Stomach (tissue), 19 donors: Measurements from ENCODE around the gene SERPINA4. TPM values are rescaled to one million over a fixed set of nuclear protein-coding genes. Genes with fewer than 3 reads are reported as not detected.

Experiments
- DNase-seq, 2 donors: peaks; one replicate each; pipeline versions ENCODE4 v3.0.0 to v3.0.0-alpha.2; 2013 to 2019
- H3K27ac ChIP-seq, 5 donors: fragments of 200-600 bp in 4 of 5; sonication (generic) in 4 of 5; one replicate each; pipeline ENCODE4 v1.5.1; 2013 to 2019; ENCODE audit warnings: mild to moderate bottlenecking in 1 of 5, moderate library complexity in 1 of 5
- H3K27me3 ChIP-seq, 3 donors: fragments of 200-600 bp; sonication (generic); one replicate each; pipeline ENCODE4 v1.5.1; 2017 to 2019; ENCODE audit warnings: mixed run types in 1 of 3
- H3K36me3 ChIP-seq, 4 donors: fragments of 200-600 bp; sonication (generic); 1 replicate in 3 of 4; 2 replicates in 1 of 4; pipeline ENCODE4 v1.5.1; 2016 to 2019
- H3K4me1 ChIP-seq, 4 donors: fragments of 200-600 bp; sonication (generic); one replicate each; pipeline ENCODE4 v1.5.1; 2016 to 2019
- H3K4me3 ChIP-seq, 4 donors: fragments of 200-600 bp; sonication (generic) in 3 of 4; one replicate each; pipeline ENCODE4 v1.5.1; 2016 to 2019; ENCODE audit warnings: mild to moderate bottlenecking in 1 of 4
- H3K9me3 ChIP-seq, 4 donors: fragments of 200-600 bp; sonication (generic); one replicate each; pipeline ENCODE4 v1.5.1; 2016 to 2019
- CTCF ChIP-seq, 7 experiments: fragments of 450-650 bp in 4 of 7; fragments of 200-600 bp in 3 of 7; sonication (generic) in 3 of 7; IDR thresholded peaks; one replicate each; pipeline ENCODE4 v1.5.1; 2016 to 2019; ENCODE audit warnings: antibody characterized with exemption in 7 of 7, control low read depth in 2 of 7, mild to moderate bottlenecking in 1 of 7
- EP300 ChIP-seq: sonication (generic); formaldehyde crosslinking; IDR thresholded peaks from one replicate; pipeline ENCODE4 v1.6.1; 2017; ENCODE audit warnings: antibody characterized with exemption
- POLR2A ChIP-seq, 4 donors: fragments of 450-650 bp; IDR thresholded peaks; one replicate each; pipeline ENCODE4 v1.6.1; 2016; ENCODE audit warnings: antibody characterized with exemption in 4 of 4, control low read depth in 2 of 4, mild to moderate bottlenecking in 1 of 4, moderate library complexity in 1 of 4
- POLR2AphosphoS5 ChIP-seq, 3 donors: sonication (generic); formaldehyde crosslinking; IDR thresholded peaks; one replicate each; pipeline ENCODE4 v1.6.1; 2016; ENCODE audit warnings: antibody characterized with exemption in 3 of 3
- WGBS, 5 donors: extraction: QIAGEN DNeasy Blood & Tissue Kit in 3 of 5; methylation state at CpG; one replicate each; pipeline versions ENCODE4 v1.1.5 to v1.1.7; 2013 to 2018; 5-methylcytosine and 5-hydroxymethylcytosine counted together
- intact Hi-C: fragments of 100-400 bp; cut with DNase I; formaldehyde crosslinking; loops from one replicate; pipeline ENCODE4 v1.15.1; 2023; ENCODE audit warnings: low total_unique reads
- long read RNA-seq, 10 donors: transcript quantifications; one replicate each; lab custom pipeline, GENCODE V29; 2026
- polyA plus RNA-seq, 3 donors: library from polyadenylated mRNA; stranded (reverse); fragments of 200-250 nt; gene quantifications; one replicate each; pipeline ENCODE4 v1.2.3, GENCODE V29; 2013
- total RNA-seq, 5 donors: library from RNA; depleted of rRNA; stranded (reverse); fragments of >200 nt; gene quantifications; one replicate each; pipeline versions ENCODE4 v1.1.0 to v1.2.3, GENCODE V29; 2014 to 2016
- donor health status: healthy with polysubstance abuse.
- donor health status: Bipolar disorder and iron deficiency.
- donor health status: healthy.

The SERPINA4 gene
- total RNA-seq (10 to 100 TPM in 2 of 5 donors, 1 to 10 TPM in 1, not detected in 2; 4.9 to 27.5 (median 15.8) TPM), polyA plus RNA-seq (10 to 100 TPM in 2 of 3 donors, 1 to 10 TPM in 1; 4.7 to 14.8 (median 13.6) TPM)
- long read RNA-seq, donor 1, result 0 reads
- long read RNA-seq, donor 2, partial matches to known transcripts, result 0 of 5 reads
- long read RNA-seq, donor 2, other reads (novel, unspliced or antisense), result 0 of 5 reads
- long read RNA-seq, donor 3, transcript SERPINA4-203 (5 exons, 2,012 nt), result major isoform, 6 of 7 reads
- long read RNA-seq, donor 3, partial matches to known transcripts, result 0 of 7 reads
- long read RNA-seq, donor 3, other reads (novel, unspliced or antisense), result 0 of 7 reads
- long read RNA-seq, donor 4, partial matches to known transcripts, result 0 of 1 reads
- long read RNA-seq, donor 4, other reads (novel, unspliced or antisense), result 0 of 1 reads
- long read RNA-seq, donor 5, transcript SERPINA4-203 (5 exons, 2,012 nt), result major isoform, 5 of 12 reads
- long read RNA-seq, donor 5, partial matches to known transcripts, result 7 of 12 reads
- long read RNA-seq, donor 5, other reads (novel, unspliced or antisense), result 0 of 12 reads
- long read RNA-seq, donor 6, transcript SERPINA4-203 (5 exons, 2,012 nt), result major isoform, 40 of 73 reads
- long read RNA-seq, donor 6, partial matches to known transcripts, result 32 of 73 reads
- long read RNA-seq, donor 6, other reads (novel, unspliced or antisense), result 0 of 73 reads
- long read RNA-seq, donor 7, partial matches to known transcripts, result 0 of 2 reads
- long read RNA-seq, donor 7, other reads (novel, unspliced or antisense), result 0 of 2 reads
- long read RNA-seq, donor 8, transcript SERPINA4-203 (5 exons, 2,012 nt), result major isoform, 8 of 10 reads
- long read RNA-seq, donor 8, partial matches to known transcripts, result 0 of 10 reads
- long read RNA-seq, donor 8, other reads (novel, unspliced or antisense), result 0 of 10 reads
- long read RNA-seq, donor 9, transcript SERPINA4-203 (5 exons, 2,012 nt), result major isoform, 10 of 10 reads
- long read RNA-seq, donor 9, partial matches to known transcripts, result 0 of 10 reads
- long read RNA-seq, donor 9, other reads (novel, unspliced or antisense), result 0 of 10 reads
- long read RNA-seq, donor 10, partial matches to known transcripts, result 0 of 2 reads
- long read RNA-seq, donor 10, other reads (novel, unspliced or antisense), result 0 of 2 reads

GRCh38 chr14:94560751-94561655 lies at the start of gene SERPINA4:
SERPINA4 (plus strand) TSS chr14:94561442; CDS start chr14:94563483, 2,041 bp downstream.
- H3K9me3 ChIP-seq, result peaks cover 0 to 12% (median 7%) of the 10 kb centered on the region in 4 donors
- intact Hi-C loops, result no loop called here
- TF ChIP-seq POLR2AphosphoS5 (IDR thresholded peaks at IDR 0.05) (no peak), POLR2A (IDR thresholded peaks at IDR 0.05) (no peak)
- peak within 1 kb of the TSS in 2 of 4 donors; percentile 15 to 19 for H3K4me3 ChIP-seq
- peaks cover 0 to 11% (median 6%) of the 10 kb centered on the region in 4 donors for H3K4me1 ChIP-seq
- peak; percentile 44 to 81 for DNase-seq
- peak within 1 kb of the TSS; percentile 29 to 84 (median 72) for H3K27ac ChIP-seq
- no peaks in the 10 kb centered on the region for H3K36me3 ChIP-seq
- no peaks in the 10 kb centered on the region for H3K27me3 ChIP-seq
- 55 to 69% (median 60%) methylated on average over 10 to 11 of the region's 11 CpGs for whole genome bisulfite sequencing, 5 donors

GRCh38 chr14:94514351-94514750 lies 46.9 kb upstream of the SERPINA4 start:
- no peaks in the 10 kb centered on the region for H3K9me3 ChIP-seq
- no peaks in the 10 kb centered on the region for H3K4me1 ChIP-seq
- no peaks in the 10 kb centered on the region for H3K36me3 ChIP-seq
- DNase-seq, result no peak
- H3K4me3 ChIP-seq, result no peak overlapping the region
- H3K27me3 ChIP-seq, result peaks cover 0 to 19% (median 0%) of the 10 kb centered on the region in 3 donors
- TF ChIP-seq CTCF (IDR thresholded peaks at IDR 0.05), result no peak
- TF ChIP-seq POLR2AphosphoS5 (IDR thresholded peaks at IDR 0.05), result no peak
- TF ChIP-seq EP300, result no peak
- TF ChIP-seq POLR2A (IDR thresholded peaks at IDR 0.05), result no peak
- H3K27ac ChIP-seq, result no peak overlapping the region
- intact Hi-C loops, result no loop called here
- 68 to 93% (median 81%) methylated on average over 6 to 7 of the region's 7 CpGs for WGBS, 5 donors

- no peak for DNase-seq
- WGBS, 5 donors, result 81 to 90% (median 86%) methylated on average over 9 of the region's 9 CpGs
- Histone ChIP-seq H3K9me3 (no peaks in the 10 kb centered on the region), H3K4me3 (no peak overlapping the region), H3K36me3 (no peaks in the 10 kb centered on the region), H3K4me1 (no peaks in the 10 kb centered on the region), H3K27ac (no peak overlapping the region), H3K27me3 (peaks cover 0 to 19% (median 0%) of the 10 kb centered on the region in 3 donors)
- no peak for TF ChIP-seq EP300
- no peak for TF ChIP-seq POLR2A (IDR thresholded peaks at IDR 0.05)
- TF ChIP-seq CTCF (IDR thresholded peaks at IDR 0.05), result no peak
- no peak for TF ChIP-seq POLR2AphosphoS5 (IDR thresholded peaks at IDR 0.05)
- intact Hi-C loops, result no loop called here
Observed at GRCh38 chr14:94515426-94515825, 45.8 kb upstream of the SERPINA4 start.

GRCh38 chr14:94515856-94516255 lies 45.4 kb upstream of the SERPINA4 start:
- Histone ChIP-seq H3K4me3 (no peak overlapping the region), H3K27ac (no peak overlapping the region), H3K36me3 (no peaks in the 10 kb centered on the region), H3K4me1 (no peaks in the 10 kb centered on the region), H3K9me3 (no peaks in the 10 kb centered on the region), H3K27me3 (peaks cover 0 to 19% (median 0%) of the 10 kb centered on the region in 3 donors)
- DNase-seq, result no peak
- WGBS, 5 donors, result 89 to 93% (median 92%) methylated on average over 6 of the region's 6 CpGs
- TF ChIP-seq POLR2AphosphoS5 (IDR thresholded peaks at IDR 0.05), result no peak
- TF ChIP-seq CTCF (IDR thresholded peaks at IDR 0.05), result no peak
- no peak for TF ChIP-seq POLR2A (IDR thresholded peaks at IDR 0.05)
- no peak for TF ChIP-seq EP300
- intact Hi-C loops, result no loop called here
